H1 (cell line): ENCODE results near the gene CHD9. TPM values are rescaled to one million over a fixed set of nuclear protein-coding genes. Genes with fewer than 3 reads are reported as not detected.

Experiments
- CTCF ChIA-PET: fragments of 300-600 bp; sonication (Branson Sonifier 250); formaldehyde crosslinking; loops from one replicate; lab custom pipeline; 2021; ENCODE audit not compliant: partially characterized antibody; lab: Charles Lee
- POLR2A ChIA-PET: fragments of 300-600 bp; sonication (Branson Sonifier 250); formaldehyde crosslinking; loops from one replicate; lab custom pipeline; 2021; ENCODE audit warnings: inconsistent platforms; ENCODE audit not compliant: partially characterized antibody; lab: Charles Lee
- DNase-seq, 2 experiments: peaks; one replicate each; pipeline versions ENCODE4 v3.0.0 to v3.0.0-alpha.2; 2010 to 2022; ENCODE audit warnings: low spot score in 2 of 2, low read depth in 1 of 2, mixed read lengths in 1 of 2
- FAIRE-seq: peaks from 2 replicates; lab custom pipeline; 2011; peaks lifted over from hg19 to GRCh38; lab: Jason Lieb, UNC
- H2AFZ ChIP-seq: 2 replicates; pipeline ENCODE4 v1.8.1; 2012; ENCODE audit warnings: low read length, inconsistent platforms
- H2AK5ac ChIP-seq: 2 replicates; pipeline ENCODE4 v1.6.1; 2013; ENCODE audit warnings: low read depth, low read length
- H2BK120ac ChIP-seq: replicated peaks from 2 replicates; pipeline ENCODE3; 2013; ENCODE audit warnings: low read depth, low read length, inconsistent platforms
- H2BK12ac ChIP-seq: 2 replicates; pipeline ENCODE4 v1.6.1; 2013; ENCODE audit warnings: low read depth, low read length
- H2BK15ac ChIP-seq: 2 replicates; pipeline ENCODE4 v1.6.1; 2013; ENCODE audit warnings: low read length
- H2BK20ac ChIP-seq: 2 replicates; pipeline ENCODE4 v1.6.1; 2013; ENCODE audit warnings: low read length
- H2BK5ac ChIP-seq: 2 replicates; pipeline ENCODE4 v1.6.1; 2013; ENCODE audit warnings: low read depth, low read length
- H3K14ac ChIP-seq: 2 replicates; pipeline ENCODE4 v1.6.1; 2013; ENCODE audit warnings: inconsistent platforms; ENCODE audit not compliant: insufficient read length
- H3K18ac ChIP-seq: 2 replicates; pipeline ENCODE4 v1.6.1; 2013; ENCODE audit warnings: low read length; ENCODE audit errors: extremely low read depth
- H3K23ac ChIP-seq: 2 replicates; pipeline ENCODE4 v1.6.1; 2013; ENCODE audit warnings: inconsistent platforms; ENCODE audit not compliant: insufficient read length
- H3K23me2 ChIP-seq: 2 replicates; pipeline ENCODE4 v1.6.1; 2013; ENCODE audit warnings: low read depth, low read length
- H3K27ac ChIP-seq: 2 replicates; pipeline ENCODE4 v1.6.1; 2011; ENCODE audit warnings: low read depth, low read length, inconsistent platforms
- H3K27me3 ChIP-seq, 4 experiments: replicated peaks in 1 of 4; 1 replicate in 1 of 4; 2 replicates in 3 of 4; pipeline versions ENCODE4 v1.6.1 to v1.8.1; 2011 to 2013; ENCODE audit warnings: low read length in 3 of 4, mild to moderate bottlenecking in 3 of 4, inconsistent platforms in 2 of 4, mixed read lengths in 2 of 4, moderate library complexity in 1 of 4; ENCODE audit not compliant: control insufficient read depth in 3 of 4, insufficient read depth in 3 of 4; ENCODE audit errors: extremely low read depth in 1 of 4
- H3K36me3 ChIP-seq, 4 experiments: 2 replicates each; pipeline versions ENCODE4 v1.6.1 to v1.8.1; 2011 to 2013; ENCODE audit warnings: mild to moderate bottlenecking in 4 of 4, low read length in 3 of 4, moderate library complexity in 2 of 4, control low read depth in 1 of 4, inconsistent platforms in 1 of 4; ENCODE audit not compliant: insufficient read depth in 4 of 4, control insufficient read depth in 2 of 4
- H3K4ac ChIP-seq: replicated peaks from 2 replicates; pipeline ENCODE3; 2013; ENCODE audit warnings: low read length, low read depth, mixed read lengths, inconsistent platforms; ENCODE audit not compliant: insufficient read length
- H3K4me1 ChIP-seq, 4 experiments: replicated peaks in 1 of 4; 1 replicate in 1 of 4; 2 replicates in 3 of 4; pipeline versions ENCODE4 v1.6.1 to v1.8.1; 2011 to 2013; ENCODE audit warnings: low read length in 3 of 4, inconsistent platforms in 2 of 4, mixed read lengths in 1 of 4; ENCODE audit not compliant: insufficient read depth in 4 of 4, control insufficient read depth in 3 of 4
- H3K4me2 ChIP-seq, 2 experiments: 2 replicates each; pipeline versions ENCODE4 v1.6.1 to v1.8.1; 2011 to 2013; ENCODE audit warnings: low read depth in 2 of 2, low read length in 2 of 2, control low read depth in 1 of 2, inconsistent platforms in 1 of 2, mild to moderate bottlenecking in 1 of 2; ENCODE audit not compliant: insufficient read depth in 1 of 2
- H3K4me3 ChIP-seq, 4 experiments: fragments of 200-600, 300-600 bp in 1 of 4; sonication (generic), shearing (Covaris generic), sonication (Bioruptor Twin) in 1 of 4; 2 replicates each; pipeline versions ENCODE4 v1.5.1 to v1.8.1; 2011 to 2016; ENCODE audit warnings: low read length in 4 of 4, low read depth in 3 of 4, control low read depth in 2 of 4, inconsistent platforms in 2 of 4, mild to moderate bottlenecking in 2 of 4, mixed read lengths in 1 of 4, moderate library complexity in 1 of 4; ENCODE audit not compliant: insufficient read depth in 2 of 4; ENCODE audit errors: extremely low read depth in 1 of 4
- H3K56ac ChIP-seq: replicated peaks from 2 replicates; pipeline ENCODE3; 2013; ENCODE audit warnings: low read depth, mild to moderate bottlenecking, mixed read lengths, low read length, inconsistent platforms; ENCODE audit not compliant: insufficient read length
- H3K79me1 ChIP-seq: 2 replicates; pipeline ENCODE4 v1.6.1; 2013; ENCODE audit warnings: low read depth, low read length, control low read depth
- H3K79me2 ChIP-seq, 2 experiments: 2 replicates each; pipeline versions ENCODE4 v1.6.1 to v1.8.1; 2012 to 2013; ENCODE audit warnings: low read length in 2 of 2, mild to moderate bottlenecking in 2 of 2, inconsistent platforms in 1 of 2; ENCODE audit not compliant: insufficient read depth in 2 of 2, control insufficient read depth in 1 of 2
- H3K9ac ChIP-seq, 4 experiments: replicated peaks in 1 of 4; 1 replicate in 1 of 4; 2 replicates in 3 of 4; pipeline versions ENCODE4 v1.6.1 to v1.8.1; 2011 to 2013; ENCODE audit warnings: low read depth in 3 of 4, low read length in 3 of 4, control low read depth in 2 of 4, mild to moderate bottlenecking in 2 of 4, moderate library complexity in 2 of 4, inconsistent platforms in 1 of 4; ENCODE audit errors: extremely low read depth in 1 of 4
- H3K9me3 ChIP-seq, 2 experiments: 2 replicates each; pipeline versions ENCODE4 v1.6.1 to v1.8.1; 2012 to 2013; ENCODE audit warnings: mild to moderate bottlenecking in 2 of 2, moderate library complexity in 2 of 2, control low read depth in 1 of 2, inconsistent platforms in 1 of 2, low read depth in 1 of 2, low read length in 1 of 2, mixed read lengths in 1 of 2; ENCODE audit not compliant: insufficient read depth in 2 of 2
- H4K20me1 ChIP-seq, 2 experiments: replicated peaks in 1 of 2; 2 replicates each; pipeline versions ENCODE3 to v1.8.1; 2011 to 2013; ENCODE audit warnings: inconsistent platforms in 2 of 2, low read length in 2 of 2, mild to moderate bottlenecking in 1 of 2; ENCODE audit not compliant: insufficient read depth in 2 of 2, control insufficient read depth in 1 of 2
- H4K5ac ChIP-seq: 2 replicates; pipeline ENCODE4 v1.6.1; 2013; ENCODE audit warnings: low read length, low read depth, mixed read lengths, inconsistent platforms; ENCODE audit not compliant: insufficient read length
- H4K8ac ChIP-seq: 2 replicates; pipeline ENCODE4 v1.8.0; 2013; ENCODE audit warnings: mild to moderate bottlenecking, moderate library complexity, low read length, inconsistent platforms; ENCODE audit not compliant: insufficient read depth; ENCODE audit errors: extremely low read depth
- H4K91ac ChIP-seq: replicated peaks from 2 replicates; pipeline ENCODE3; 2013; ENCODE audit warnings: low read length, mixed read lengths, inconsistent platforms; ENCODE audit not compliant: insufficient read length
- BRCA1 ChIP-seq: IDR thresholded peaks from 2 replicates; pipeline ENCODE4 v1.6.1; 2012; ENCODE audit warnings: low read depth, low read length, improper control_type of control experiment
- CHD1 ChIP-seq: IDR thresholded peaks from 2 replicates; pipeline ENCODE4 v1.6.1; 2012; ENCODE audit warnings: low read depth, low read length, improper control_type of control experiment
- CREB1 ChIP-seq: IDR thresholded peaks from 2 replicates; pipeline ENCODE4 v1.6.1; 2012; ENCODE audit warnings: inconsistent platforms
- FOSL1 ChIP-seq: IDR thresholded peaks from 2 replicates; pipeline ENCODE4 v1.6.1; 2011; ENCODE audit warnings: mild to moderate bottlenecking, low read depth, low read length, moderate library complexity; ENCODE audit not compliant: insufficient read depth
- PHF8 ChIP-seq: fragments of 200-600 bp; sonication (generic); conservative IDR thresholded peaks from 2 replicates; pipeline ENCODE4 v1.7.1; 2012; ENCODE audit warnings: low read depth, mild to moderate bottlenecking, inconsistent platforms, low read length, moderate library complexity
- POLR2A ChIP-seq, 2 experiments: IDR thresholded peaks; 1 replicate in 1 of 2; 2 replicates in 1 of 2; pipeline ENCODE4 v1.6.1; 2011; ENCODE audit warnings: low read depth in 2 of 2, low read length in 2 of 2, mild to moderate bottlenecking in 2 of 2; ENCODE audit errors: control extremely low read depth in 1 of 2
- POU5F1 ChIP-seq: IDR thresholded peaks from 2 replicates; pipeline ENCODE4 v1.6.1; 2011; ENCODE audit warnings: low read depth, mild to moderate bottlenecking, low read length, moderate library complexity
- RAD21 ChIP-seq, 2 experiments: IDR thresholded peaks in 1 of 2; conservative IDR thresholded peaks in 1 of 2; 2 replicates each; pipeline ENCODE4 v1.6.1; 2011; ENCODE audit warnings: low read depth in 2 of 2, low read length in 2 of 2, improper control_type of control experiment in 1 of 2, inconsistent platforms in 1 of 2, mild to moderate bottlenecking in 1 of 2, moderate library complexity in 1 of 2
- TEAD4 ChIP-seq: IDR thresholded peaks from 2 replicates; pipeline ENCODE4 v1.6.1; 2012; ENCODE audit warnings: low read depth, low read length, inconsistent platforms, mixed read lengths
- WGBS, 2 experiments: shearing (Covaris generic) in 1 of 2; methylation state at CpG; one replicate each; pipeline versions ENCODE4 v1.1.6 to v1.1.7; 2013 to 2015; ENCODE audit warnings: low lambda C conversion rate in 2 of 2, mixed read lengths in 2 of 2, inconsistent platforms in 1 of 2, low coverage in 1 of 2, missing lambda C conversion rate in 1 of 2; ENCODE audit not compliant: insufficient replicate concordance in 2 of 2, insufficient coverage in 1 of 2, insufficient read length in 1 of 2; ENCODE audit errors: extremely low coverage in 1 of 2, missing lambda C conversion rate in 1 of 2; 5-methylcytosine and 5-hydroxymethylcytosine counted together
- polyA plus RNA-seq, 7 experiments: library from polyadenylated mRNA; depleted of rRNA in 3 of 7; stranded (reverse) in 5 of 7; unstranded in 2 of 7; fragments of >200 nt in 5 of 7; fragments of 200-250 nt in 2 of 7; gene quantifications; 1 replicate in 5 of 7; 2 replicates in 1 of 7; 4 replicates in 1 of 7; pipeline versions ENCODE4 v1.2.1 to v1.2.3, GENCODE V29; 2011 to 2013; ENCODE audit warnings: missing spikeins in 2 of 7, mixed read lengths in 2 of 7
- total RNA-seq: library from RNA; stranded (reverse); fragmentation: NEBNext Ultra II Directional; extraction: Animal tissue kit (Norgen Biotek cat#: 25700); gene quantifications from 2 replicates; pipeline ENCODE4 v1.2.1, GENCODE V29; 2021
- TF ChIP-seq, protein P1 (sequence below): IDR thresholded peaks from 2 replicates; pipeline ENCODE4 v1.6.1; 2012; ENCODE audit warnings: inconsistent platforms
- TF ChIP-seq, protein P2 (sequence below): IDR thresholded peaks from 2 replicates; pipeline ENCODE4 v1.6.1; 2012; ENCODE audit warnings: inconsistent platforms
- TF ChIP-seq, protein P3 (sequence below): IDR thresholded peaks from 2 replicates; pipeline ENCODE4 v1.6.1; 2012; ENCODE audit warnings: low read length, inconsistent platforms

The CHD9 gene
- total and polyA plus RNA-seq, 2 of the 8 experiments (the other 6 are each of a cell fraction or from before 2014, with no cell fraction given), result 9.9 to 32.4 TPM

DNA sequence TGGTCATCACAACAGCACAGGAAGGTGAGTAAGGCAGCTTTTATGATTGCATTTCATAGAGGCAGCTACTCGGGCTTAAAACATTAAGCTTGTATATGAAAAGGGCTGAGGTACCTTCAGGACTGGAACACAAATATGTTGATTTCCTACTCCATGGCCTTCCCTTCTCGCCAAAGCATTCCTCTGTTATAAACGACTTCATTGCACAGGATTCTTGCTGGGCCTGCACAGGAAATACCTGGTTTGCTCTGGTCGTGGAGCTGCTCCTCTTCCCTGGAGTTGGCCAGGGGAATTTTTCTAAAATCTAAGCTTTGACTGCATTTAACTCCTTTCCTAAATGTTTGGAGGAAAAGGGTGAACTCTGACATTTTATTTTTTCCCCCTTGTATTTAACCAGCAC lies 49.0 kb downstream of the CHD9 start:
- no peak overlapping the region for H3K56ac ChIP-seq
- H4K20me1 ChIP-seq, result no peaks in the 10 kb centered on the region
- H3K4me1 ChIP-seq, result peaks cover 4 to 11% (median 5%) of the 10 kb centered on the region in 4 experiments; a peak in 6 of 7 replicates
- H3K36me3 ChIP-seq, result no peaks in the 10 kb centered on the region
- no peak for DNase-seq
- H3K23ac ChIP-seq, result no peak overlapping the region
- no peaks in the 10 kb centered on the region for H3K27me3 ChIP-seq
- peaks cover 0 to 6% of the 10 kb centered on the region in 2 experiments; a peak in 2 of 4 replicates for H3K79me2 ChIP-seq
- FAIRE-seq, result no peak
- H3K79me1 ChIP-seq, result no peaks in the 10 kb centered on the region
- H3K23me2 ChIP-seq, result 0 out of 2 replicates have a peak, but pooled peaks cover 4% of the 10 kb centered on the region
- H3K4ac ChIP-seq, result no peak overlapping the region
- POLR2A ChIA-PET, result interaction anchor here (0.9 to 1.3 kb wide), 2 partner anchors 12 to 23 kb away, joined by 3 read pairs; no protein-coding TSS in a partner anchor
- H4K8ac ChIP-seq, result no peak overlapping the region
- no peak overlapping the region for H3K9ac ChIP-seq
- no peak overlapping the region for H2BK5ac ChIP-seq
- H2BK15ac ChIP-seq, result no peak overlapping the region
- H2BK12ac ChIP-seq, result no peak overlapping the region
- H2BK120ac ChIP-seq, result no peak overlapping the region
- H3K9me3 ChIP-seq, result no peaks in the 10 kb centered on the region
- CTCF ChIA-PET, result interaction anchor here (0.7 to 2.2 kb wide), 6 partner anchors 8 to 81 kb away, joined by 3 to 10 read pairs (median 4); partner anchors contain the start of gene CHD9
- no peak overlapping the region for H4K91ac ChIP-seq
- H2BK20ac ChIP-seq, result no peak overlapping the region
- no peak overlapping the region for H3K27ac ChIP-seq
- no peak overlapping the region for H2AK5ac ChIP-seq
- no peak overlapping the region for H3K4me2 ChIP-seq
- no peak overlapping the region for H3K14ac ChIP-seq
- H2AFZ ChIP-seq, result no peak overlapping the region
- H3K18ac ChIP-seq, result no peak overlapping the region
- H3K4me3 ChIP-seq, result no peak overlapping the region
- 86% methylated on average over 4 of the region's 4 CpGs; no CpG with 5 or more reads in 1 of the 2 experiments for WGBS, 2 experiments
- no peak overlapping the region for H4K5ac ChIP-seq
- TF ChIP-seq TEAD4, result no peak
- TF ChIP-seq, protein P1, sequence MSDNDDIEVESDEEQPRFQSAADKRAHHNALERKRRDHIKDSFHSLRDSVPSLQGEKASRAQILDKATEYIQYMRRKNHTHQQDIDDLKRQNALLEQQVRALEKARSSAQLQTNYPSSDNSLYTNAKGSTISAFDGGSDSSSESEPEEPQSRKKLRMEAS, result no peak
- TF ChIP-seq RAD21 (IDR thresholded peaks at IDR 0.05 in 1 of 2, conservative IDR thresholded peaks at IDR 0.05 in 1 of 2; ENCODE audit: low read depth in 2 of 2, low read length in 2 of 2), result no peak
- TF ChIP-seq, protein P2, sequence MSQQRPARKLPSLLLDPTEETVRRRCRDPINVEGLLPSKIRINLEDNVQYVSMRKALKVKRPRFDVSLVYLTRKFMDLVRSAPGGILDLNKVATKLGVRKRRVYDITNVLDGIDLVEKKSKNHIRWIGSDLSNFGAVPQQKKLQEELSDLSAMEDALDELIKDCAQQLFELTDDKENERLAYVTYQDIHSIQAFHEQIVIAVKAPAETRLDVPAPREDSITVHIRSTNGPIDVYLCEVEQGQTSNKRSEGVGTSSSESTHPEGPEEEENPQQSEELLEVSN, result no peak
- no peak for TF ChIP-seq CHD1
- TF ChIP-seq PHF8, result no peak
- no peak for TF ChIP-seq FOSL1
- TF ChIP-seq POU5F1, result no peak
- no peak for TF ChIP-seq POLR2A (IDR thresholded peaks at IDR 0.05; ENCODE audit: control extremely low read depth in 1 of 2, low read depth in 2 of 2, low read length in 2 of 2)
- TF ChIP-seq BRCA1, result no peak
- TF ChIP-seq CREB1, result no peak
- TF ChIP-seq, protein P3, sequence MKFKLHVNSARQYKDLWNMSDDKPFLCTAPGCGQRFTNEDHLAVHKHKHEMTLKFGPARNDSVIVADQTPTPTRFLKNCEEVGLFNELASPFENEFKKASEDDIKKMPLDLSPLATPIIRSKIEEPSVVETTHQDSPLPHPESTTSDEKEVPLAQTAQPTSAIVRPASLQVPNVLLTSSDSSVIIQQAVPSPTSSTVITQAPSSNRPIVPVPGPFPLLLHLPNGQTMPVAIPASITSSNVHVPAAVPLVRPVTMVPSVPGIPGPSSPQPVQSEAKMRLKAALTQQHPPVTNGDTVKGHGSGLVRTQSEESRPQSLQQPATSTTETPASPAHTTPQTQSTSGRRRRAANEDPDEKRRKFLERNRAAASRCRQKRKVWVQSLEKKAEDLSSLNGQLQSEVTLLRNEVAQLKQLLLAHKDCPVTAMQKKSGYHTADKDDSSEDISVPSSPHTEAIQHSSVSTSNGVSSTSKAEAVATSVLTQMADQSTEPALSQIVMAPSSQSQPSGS, result no peak
